SH-SY5Y (cell line): ENCODE measurements around the gene OR1J2.

Source experiments
- GATA2 ChIP-seq: IDR thresholded peaks from 2 replicates; pipeline ENCODE4 v1.6.1; 2011; ENCODE audit warnings: mild to moderate bottlenecking, low read depth, low read length
- GATA3 ChIP-seq: IDR thresholded peaks from 2 replicates; pipeline ENCODE4 v1.6.1; 2011; ENCODE audit warnings: low read depth, mild to moderate bottlenecking, low read length, moderate library complexity

OR1J2 gene

GRCh38 chr9:122510502-122510901, at the start of gene OR1J2:
Gene OR1J2, plus strand, starts transcription at chr9:122510802. Its CDS starts 0 bp downstream, at chr9:122510802.
- TF ChIP-seq GATA3 (no peak), GATA2 (no peak)

GRCh38 chr9:122463828-122464632, 46.6 kb upstream of the OR1J2 start:
- TF ChIP-seq GATA2: no peak
- TF ChIP-seq GATA3: no peak

- TF ChIP-seq GATA3 (no peak), GATA2 (no peak)
Measured at GRCh38 chr9:122464633-122465567, 45.7 kb upstream of the OR1J2 start.

- TF ChIP-seq GATA2 (no peak), GATA3 (no peak)
Measured at GRCh38 chr9:122466456-122466855, 44.1 kb upstream of the OR1J2 start.

GRCh38 chr9:122468735-122469134, 41.9 kb upstream of the OR1J2 start:
- TF ChIP-seq GATA3 (no peak), GATA2 (no peak)

- TF ChIP-seq GATA3 (no peak), GATA2 (no peak)
Measured at GRCh38 chr9:122474561-122474960, 36.0 kb upstream of the OR1J2 start.

GRCh38 chr9:122475717-122476116, 34.9 kb upstream of the OR1J2 start:
- no peak for TF ChIP-seq GATA2
- TF ChIP-seq GATA3: no peak

GRCh38 chr9:122477346-122477745, 33.3 kb upstream of the OR1J2 start:
- TF ChIP-seq GATA2 (no peak), GATA3 (no peak)

- no peak for TF ChIP-seq GATA3
- no peak for TF ChIP-seq GATA2
Measured at GRCh38 chr9:122477826-122478225, 32.8 kb upstream of the OR1J2 start, which contains the start of gene OR1J1. Gene OR1J1, minus strand, starts transcription at chr9:122477926. Its CDS starts 0 bp downstream, at chr9:122477926.

GRCh38 chr9:122479062-122479461, 31.5 kb upstream of the OR1J2 start:
- TF ChIP-seq GATA3: no peak
- no peak for TF ChIP-seq GATA2

GRCh38 chr9:122498883-122499288, 11.7 kb upstream of the OR1J2 start:
- TF ChIP-seq GATA2: no peak
- no peak for TF ChIP-seq GATA3

GRCh38 chr9:122506964-122507363, 3.6 kb upstream of the OR1J2 start:
- TF ChIP-seq GATA3 (no peak), GATA2 (no peak)

GRCh38 chr9:122518226-122518625, 7.6 kb downstream of the OR1J2 start:
- TF ChIP-seq GATA3 (no peak), GATA2 (no peak)

GRCh38 chr9:122518841-122519240, 8.2 kb downstream of the OR1J2 start, which contains the start of gene OR1J4:
Gene OR1J4, plus strand, starts transcription at chr9:122519141. Its CDS starts 0 bp downstream, at chr9:122519141.
- TF ChIP-seq GATA3 (no peak), GATA2 (no peak)
